T-helper 1 cell treated with Interleukin-12 subunit alpha and Interleukin-12 subunit beta and Interleukin-4 antibody, amounts not matched to agents 30 ng/mL and 1 ng/mL, for 36 hours (primary cell): ENCODE data around the gene RIT2. TPM values are rescaled to one million over a fixed set of nuclear protein-coding genes. Genes with fewer than 3 reads are reported as not detected.

ENCODE experiments used
- intact Hi-C: fragments of 100-400 bp; cut with micrococcal nuclease; formaldehyde crosslinking; loops from one replicate; pipeline ENCODE4 v1.15.1; 2024
- total RNA-seq: library from RNA; stranded (reverse); gene quantifications from 2 replicates; pipeline ENCODE4 v1.2.3, GENCODE V29; 2022

RIT2 gene
- total RNA-seq, 1 donor from 2014 or later: not detected

- intact Hi-C loops: no loop called here
Measured at GRCh38 chr18:42931491-42931890, 184.0 kb downstream of the RIT2 start.

GRCh38 chr18:42929857-42930256, 185.6 kb downstream of the RIT2 start:
- intact Hi-C loops: no loop called here

- intact Hi-C loops: no loop called here
Measured at GRCh38 chr18:42929181-42929580, 186.3 kb downstream of the RIT2 start.

- intact Hi-C loops: no loop called here
Measured at GRCh38 chr18:42925036-42925435, 190.4 kb downstream of the RIT2 start.

- intact Hi-C loops: no loop called here
Measured at GRCh38 chr18:42922363-42922762, 193.1 kb downstream of the RIT2 start.

GRCh38 chr18:42921226-42921737, 194.2 kb downstream of the RIT2 start:
- intact Hi-C loops: no loop called here

- intact Hi-C loops: no loop called here
Measured at GRCh38 chr18:42920621-42921020, 194.9 kb downstream of the RIT2 start.

GRCh38 chr18:42915299-42915698, 200.2 kb downstream of the RIT2 start:
- intact Hi-C loops: no loop called here

- intact Hi-C loops: no loop called here
Measured at GRCh38 chr18:42914476-42914875, 201.0 kb downstream of the RIT2 start.

- intact Hi-C loops: no loop called here
Measured at GRCh38 chr18:42909095-42909494, 206.4 kb downstream of the RIT2 start.

GRCh38 chr18:42906761-42907160, 208.7 kb downstream of the RIT2 start:
- intact Hi-C loops: no loop called here

GRCh38 chr18:42901161-42901560, 214.3 kb downstream of the RIT2 start:
- intact Hi-C loops: no loop called here

- intact Hi-C loops: no loop called here
Measured at GRCh38 chr18:42893977-42894376, 221.5 kb downstream of the RIT2 start.

- intact Hi-C loops: no loop called here
Measured at GRCh38 chr18:42892181-42892580, 223.3 kb downstream of the RIT2 start.

- intact Hi-C loops: no loop called here
Measured at GRCh38 chr18:42891705-42892104, 223.8 kb downstream of the RIT2 start.

- intact Hi-C loops: no loop called here
Measured at GRCh38 chr18:42883169-42883568, 232.3 kb downstream of the RIT2 start.

GRCh38 chr18:42882122-42882521, 233.4 kb downstream of the RIT2 start:
- intact Hi-C loops: no loop called here

GRCh38 chr18:42872838-42873237, 242.6 kb downstream of the RIT2 start:
- intact Hi-C loops: no loop called here

- intact Hi-C loops: no loop called here
Measured at GRCh38 chr18:42864876-42865275, 250.6 kb downstream of the RIT2 start.

- intact Hi-C loops: no loop called here
Measured at GRCh38 chr18:42861271-42861670, 254.2 kb downstream of the RIT2 start.

GRCh38 chr18:42860548-42860947, 254.9 kb downstream of the RIT2 start:
- intact Hi-C loops: no loop called here

GRCh38 chr18:42860011-42860410, 255.5 kb downstream of the RIT2 start:
- intact Hi-C loops: no loop called here

GRCh38 chr18:42854558-42854957, 260.9 kb downstream of the RIT2 start:
- intact Hi-C loops: no loop called here
